Activated naive CD4-positive, alpha-beta T cell treated with anti-CD3 and anti-CD28 coated beads for 36 hours (primary cell): ENCODE measurements around the gene SLC5A6. TPM values are rescaled to one million over a fixed set of nuclear protein-coding genes. Genes with fewer than 3 reads are reported as not detected.

Experiments
- CTCF ChIA-PET: fragments of 350-600 bp; sonication (Branson Sonifier 250); formaldehyde crosslinking; loops from one replicate; lab custom pipeline; 2021; ENCODE audit warnings: antibody characterized with exemption; lab: Charles Lee
- DNase-seq: peaks from one replicate; pipeline ENCODE4 v3.0.0-alpha.2; 2020
- H3K27ac Mint-ChIP-seq: one replicate; pipeline ENCODE4 v1.8.0; 2021; ENCODE audit warnings: mild to moderate bottlenecking, mixed read lengths
- H3K27me3 Mint-ChIP-seq: one replicate; pipeline ENCODE4 v1.8.0; 2021; ENCODE audit warnings: low read depth, mixed read lengths
- H3K36me3 Mint-ChIP-seq: one replicate; pipeline ENCODE4 v1.8.0; 2021; ENCODE audit warnings: low read depth, mixed read lengths
- H3K4me1 Mint-ChIP-seq: one replicate; pipeline ENCODE4 v1.8.0; 2021; ENCODE audit warnings: low read depth, mixed read lengths
- H3K4me3 Mint-ChIP-seq: one replicate; pipeline ENCODE4 v1.8.0; 2021; ENCODE audit warnings: mild to moderate bottlenecking, moderate library complexity, mixed read lengths
- H3K9me3 Mint-ChIP-seq: one replicate; pipeline ENCODE4 v1.8.0; 2021; ENCODE audit warnings: mixed read lengths
- intact Hi-C: fragments of 100-400 bp; cut with micrococcal nuclease; formaldehyde crosslinking; loops from one replicate; pipeline ENCODE4 v1.15.1; 2023
- total RNA-seq, 2 experiments: library from RNA; stranded (reverse); gene quantifications; one replicate each; pipeline ENCODE4 v1.2.3, GENCODE V29; 2021

SLC5A6 gene
- total RNA-seq, 2 experiments from 2014 or later: 22.6 to 24.8 TPM

- H3K36me3 Mint-ChIP-seq: peaks cover 34% of the 10 kb centered on the region
- H3K4me3 Mint-ChIP-seq: no peak overlapping the region
- CTCF ChIA-PET: interaction anchor here (1.0 kb wide), 1 partner anchor 88 kb away, joined by 3 read pairs; no protein-coding TSS in a partner anchor
- intact Hi-C loops: loop anchor here (5.0 to 10.0 kb wide), 2 partner anchors 243 to 370 kb away; partner anchors contain the start of genes MAPRE3 and ZNF512
- H3K27me3 Mint-ChIP-seq: no peaks in the 10 kb centered on the region
- DNase-seq: no peak
- H3K4me1 Mint-ChIP-seq: peaks cover 39% of the 10 kb centered on the region
- H3K27ac Mint-ChIP-seq: no peak overlapping the region
- H3K9me3 Mint-ChIP-seq: no peaks in the 10 kb centered on the region
These were observed 2.9 kb upstream of the SLC5A6 start for GRCh38 chr2:27214941-27215340.

- H3K27me3 Mint-ChIP-seq: no peaks in the 10 kb centered on the region
- intact Hi-C loops: loop anchor here (1.0 to 10.0 kb wide), 11 partner anchors 79 to 1178 kb away; partner anchors contain the start of genes AGBL5, EIF2B4, GTF3C2 and KHK
- peak overlapping the region; percentile 98 for H3K4me3 Mint-ChIP-seq
- DNase-seq: peak; percentile 52
- CTCF ChIA-PET: interaction anchor here (0.9 kb wide), 1 partner anchor 67 kb away, joined by 4 read pairs; no protein-coding TSS in a partner anchor
- peaks cover 31% of the 10 kb centered on the region for H3K4me1 Mint-ChIP-seq
- H3K9me3 Mint-ChIP-seq: no peaks in the 10 kb centered on the region
- peaks cover 25% of the 10 kb centered on the region for H3K36me3 Mint-ChIP-seq
- H3K27ac Mint-ChIP-seq: peak overlapping the region; percentile 99
These were observed 781 bp upstream of the SLC5A6 start for GRCh38 chr2:27212626-27213471.

GRCh38 chr2:27211241-27211942, 676 bp downstream of the SLC5A6 start:
- Mint-ChIP-seq H3K4me1 (peaks cover 25% of the 10 kb centered on the region), H3K36me3 (peaks cover 20% of the 10 kb centered on the region), H3K27me3 (no peaks in the 10 kb centered on the region), H3K27ac (peak overlapping the region; percentile 80), H3K4me3 (peak overlapping the region; percentile 98), H3K9me3 (no peaks in the 10 kb centered on the region)
- DNase-seq: peak; percentile 34
- intact Hi-C loops: loop anchor here (5.0 to 10.0 kb wide), 2 partner anchors 239 to 373 kb away; partner anchors contain the start of genes MAPRE3 and ZNF512
- CTCF ChIA-PET: interaction anchor here (0.9 to 1.3 kb wide), 4 partner anchors 21 to 251 kb away, joined by 3 to 5 read pairs (median 4); no protein-coding TSS in a partner anchor

GRCh38 chr2:27209621-27210401, 2.3 kb downstream of the SLC5A6 start:
- CTCF ChIA-PET: interaction anchor here (0.7 kb wide), 1 partner anchor 248 kb away, joined by 4 read pairs; no protein-coding TSS in a partner anchor
- DNase-seq: no peak
- H3K36me3 Mint-ChIP-seq: peaks cover 25% of the 10 kb centered on the region
- H3K9me3 Mint-ChIP-seq: no peaks in the 10 kb centered on the region
- intact Hi-C loops: loop anchor here (5.0 to 10.0 kb wide), 2 partner anchors 238 to 375 kb away; partner anchors contain the start of genes MAPRE3 and ZNF512
- no peaks in the 10 kb centered on the region for H3K27me3 Mint-ChIP-seq
- H3K4me1 Mint-ChIP-seq: peaks cover 20% of the 10 kb centered on the region
- no peak overlapping the region for H3K27ac Mint-ChIP-seq
- peak overlapping the region; percentile 31 for H3K4me3 Mint-ChIP-seq

- H3K9me3 Mint-ChIP-seq: no peaks in the 10 kb centered on the region
- no peak overlapping the region for H3K27ac Mint-ChIP-seq
- intact Hi-C loops: no loop called here
- H3K36me3 Mint-ChIP-seq: peaks cover 28% of the 10 kb centered on the region
- no peak overlapping the region for H3K4me3 Mint-ChIP-seq
- no peaks in the 10 kb centered on the region for H3K27me3 Mint-ChIP-seq
- DNase-seq: no peak
- CTCF ChIA-PET: interaction anchor here (1.5 kb wide), 1 partner anchor 109 kb away, joined by 5 read pairs; no protein-coding TSS in a partner anchor
- H3K4me1 Mint-ChIP-seq: peaks cover 16% of the 10 kb centered on the region
These were observed 3.5 kb downstream of the SLC5A6 start for GRCh38 chr2:27208486-27209050.

- DNase-seq: no peak
- H3K27ac Mint-ChIP-seq: no peak overlapping the region
- CTCF ChIA-PET: no interaction called here
- H3K27me3 Mint-ChIP-seq: no peaks in the 10 kb centered on the region
- no peak overlapping the region for H3K4me3 Mint-ChIP-seq
- H3K36me3 Mint-ChIP-seq: peaks cover 28% of the 10 kb centered on the region
- H3K4me1 Mint-ChIP-seq: peaks cover 12% of the 10 kb centered on the region
- intact Hi-C loops: no loop called here
- no peaks in the 10 kb centered on the region for H3K9me3 Mint-ChIP-seq
These were observed 5.7 kb downstream of the SLC5A6 start for GRCh38 chr2:27206346-27206745.

- H3K9me3 Mint-ChIP-seq: no peaks in the 10 kb centered on the region
- H3K27ac Mint-ChIP-seq: no peak overlapping the region
- peaks cover 28% of the 10 kb centered on the region for H3K36me3 Mint-ChIP-seq
- CTCF ChIA-PET: no interaction called here
- intact Hi-C loops: no loop called here
- no peak overlapping the region for H3K4me3 Mint-ChIP-seq
- H3K4me1 Mint-ChIP-seq: peaks cover 10% of the 10 kb centered on the region
- DNase-seq: no peak
- H3K27me3 Mint-ChIP-seq: no peaks in the 10 kb centered on the region
These were observed 6.9 kb downstream of the SLC5A6 start for GRCh38 chr2:27205206-27205605.

GRCh38 chr2:27204566-27204965, 7.5 kb downstream of the SLC5A6 start:
- Mint-ChIP-seq H3K4me3 (no peak overlapping the region), H3K4me1 (peaks cover 4% of the 10 kb centered on the region), H3K27me3 (no peaks in the 10 kb centered on the region), H3K9me3 (no peaks in the 10 kb centered on the region), H3K36me3 (peaks cover 28% of the 10 kb centered on the region), H3K27ac (no peak overlapping the region)
- intact Hi-C loops: no loop called here
- DNase-seq: no peak
- CTCF ChIA-PET: no interaction called here

GRCh38 chr2:27203741-27204140, 8.3 kb downstream of the SLC5A6 start:
- Mint-ChIP-seq H3K36me3 (peaks cover 32% of the 10 kb centered on the region), H3K27ac (no peak overlapping the region), H3K4me1 (no peaks in the 10 kb centered on the region), H3K9me3 (no peaks in the 10 kb centered on the region), H3K27me3 (no peaks in the 10 kb centered on the region), H3K4me3 (no peak overlapping the region)
- CTCF ChIA-PET: interaction anchor here (0.9 to 1.0 kb wide), 2 partner anchors 12 to 75 kb away, joined by 3 to 4 read pairs; no protein-coding TSS in a partner anchor
- no peak for DNase-seq
- intact Hi-C loops: no loop called here

- Mint-ChIP-seq H3K4me1 (no peaks in the 10 kb centered on the region), H3K4me3 (no peak overlapping the region), H3K9me3 (no peaks in the 10 kb centered on the region), H3K27ac (no peak overlapping the region), H3K36me3 (peaks cover 27% of the 10 kb centered on the region), H3K27me3 (no peaks in the 10 kb centered on the region)
- CTCF ChIA-PET: interaction anchor here (0.8 to 1.0 kb wide), 2 partner anchors 69 to 76 kb away, joined by 3 to 4 read pairs; partner anchors contain the start of gene PREB
- DNase-seq: no peak
- intact Hi-C loops: no loop called here
These were observed 9.2 kb downstream of the SLC5A6 start for GRCh38 chr2:27202854-27203253.

GRCh38 chr2:27201675-27202074, 10.4 kb downstream of the SLC5A6 start:
- Mint-ChIP-seq H3K9me3 (no peaks in the 10 kb centered on the region), H3K27me3 (no peaks in the 10 kb centered on the region), H3K27ac (no peak overlapping the region), H3K36me3 (peaks cover 20% of the 10 kb centered on the region), H3K4me1 (no peaks in the 10 kb centered on the region), H3K4me3 (no peak overlapping the region)
- intact Hi-C loops: no loop called here
- DNase-seq: no peak
- CTCF ChIA-PET: no interaction called here
